Natural killer cell treated with Interleukin-12 subunit alpha and Interleukin-12 subunit beta and Interleukin-15 and Interleukin-18, amount 100 ng/mL, for 72 hours (primary cell): Measurements from ENCODE around the gene HSPD1. TPM values are rescaled to one million over a fixed set of nuclear protein-coding genes. Genes with fewer than 3 reads are reported as not detected.

Source experiments
- ATAC-seq, 2 donors: fragments of 150-1000 bp; cut with Tn5 transposase in 1 of 2; sonication (Bioruptor Pico), chemical (Tn5 transposase) in 1 of 2; 2 replicates each; pipeline ENCODE4 v1.10.0; 2021
- DNase-seq: peaks from one replicate; pipeline ENCODE4 v3.0.0; 2022; ENCODE audit warnings: low spot score
- H3K27ac Mint-ChIP-seq, 2 donors: 1 replicate in 1 of 2; 2 replicates in 1 of 2; pipeline ENCODE4 v1.8.0; 2022; ENCODE audit warnings: mixed read lengths in 2 of 2, mild to moderate bottlenecking in 1 of 2, moderate library complexity in 1 of 2
- H3K27me3 Mint-ChIP-seq, 2 donors: 1 replicate in 1 of 2; 2 replicates in 1 of 2; pipeline ENCODE4 v1.8.0; 2022; ENCODE audit warnings: mixed read lengths in 2 of 2
- H3K36me3 Mint-ChIP-seq: one replicate; pipeline ENCODE4 v1.8.0; 2022; ENCODE audit warnings: mixed read lengths
- H3K4me1 Mint-ChIP-seq, 2 donors: 1 replicate in 1 of 2; 2 replicates in 1 of 2; pipeline ENCODE4 v1.8.0; 2022; ENCODE audit warnings: low read depth in 2 of 2, mixed read lengths in 2 of 2, mild to moderate bottlenecking in 1 of 2
- H3K4me3 Mint-ChIP-seq: one replicate; pipeline ENCODE4 v1.8.0; 2022; ENCODE audit warnings: mixed read lengths
- H3K9me3 Mint-ChIP-seq: 2 replicates; pipeline ENCODE4 v1.8.0; 2022; ENCODE audit warnings: mixed read lengths
- total RNA-seq, 2 donors: library from RNA; stranded (reverse); gene quantifications; one replicate each; pipeline ENCODE4 v1.2.3, GENCODE V29; 2022

HSPD1 gene
- total RNA-seq, 2 donors from 2014 or later = 380 to 655 TPM

DNA sequence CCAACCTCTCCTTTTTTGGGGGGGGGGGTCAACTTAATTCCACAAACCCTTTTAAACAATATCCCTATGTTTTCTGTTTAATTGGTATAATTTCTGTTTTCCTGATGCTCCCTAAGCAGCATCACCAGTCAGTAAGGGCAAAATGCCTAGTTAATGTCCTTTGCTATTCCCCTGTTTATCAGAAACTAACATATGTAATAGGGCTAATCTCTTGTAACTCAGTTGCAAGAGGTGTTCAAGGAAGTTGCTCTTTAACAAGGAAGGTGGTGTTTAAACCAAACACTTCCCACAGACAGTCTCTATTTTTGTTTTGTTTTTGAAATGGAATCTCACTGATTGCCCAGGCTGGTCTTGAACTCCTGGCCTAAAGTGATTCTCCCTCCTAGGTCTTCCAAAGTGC is 52.8 kb downstream of the HSPD1 start:
- Mint-ChIP-seq H3K27ac (no peak overlapping the region), H3K4me3 (no peak overlapping the region), H3K27me3 (peaks cover 0 to 4% of the 10 kb centered on the region in 2 donors), H3K36me3 (no peaks in the 10 kb centered on the region), H3K9me3 (no peaks in the 10 kb centered on the region), H3K4me1 (peaks cover 0 to 7% of the 10 kb centered on the region in 2 donors)
- no peak for DNase-seq
- no peak for ATAC-seq

DNA sequence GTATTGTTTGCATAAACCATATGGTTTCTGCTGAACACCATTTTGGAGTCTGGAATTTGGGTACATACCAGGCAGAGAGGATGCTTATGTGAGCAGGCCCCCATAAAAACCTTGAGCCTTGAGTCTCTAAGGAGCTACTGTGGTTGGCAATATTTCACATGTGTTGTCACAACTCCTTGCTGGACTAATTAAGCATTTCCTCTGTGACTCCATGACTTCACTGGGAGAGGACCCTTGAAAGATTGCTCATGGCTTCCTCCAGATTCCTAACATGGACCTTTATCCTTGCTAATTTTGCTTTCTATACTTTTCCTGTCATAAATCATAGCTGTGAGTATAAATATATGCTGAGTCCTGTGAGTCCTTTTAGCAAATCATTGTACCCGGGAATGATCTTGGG is 53.9 kb downstream of the HSPD1 start:
- Mint-ChIP-seq H3K27ac (no peak overlapping the region), H3K27me3 (peaks cover 0 to 4% of the 10 kb centered on the region in 2 donors), H3K9me3 (no peaks in the 10 kb centered on the region), H3K4me1 (no peaks in the 10 kb centered on the region), H3K4me3 (no peak overlapping the region), H3K36me3 (no peaks in the 10 kb centered on the region)
- ATAC-seq = peak in 1 of 2 donors; percentile 15
- DNase-seq = no peak

DNA sequence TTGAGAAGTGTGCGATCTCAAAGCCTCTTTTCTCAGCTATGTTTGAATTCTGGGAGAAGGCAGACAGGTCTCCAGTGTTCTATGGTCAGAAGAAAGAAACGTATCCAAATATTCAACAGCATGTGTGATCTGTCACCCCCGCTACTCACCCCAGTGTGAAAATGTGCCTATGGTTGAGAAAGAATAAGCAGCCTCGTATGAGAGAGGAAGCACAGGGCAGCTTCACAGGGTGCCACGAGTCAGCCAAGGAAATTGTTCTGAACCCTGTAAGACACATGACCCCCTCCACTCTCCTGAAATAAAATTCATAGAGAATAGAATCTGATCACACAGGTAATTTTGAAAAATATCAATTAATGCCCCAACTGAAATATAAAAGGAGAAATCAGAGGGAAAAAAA is 56.8 kb downstream of the HSPD1 start:
- DNase-seq (no peak), ATAC-seq (no peak)
- no peaks in the 10 kb centered on the region for H3K9me3 Mint-ChIP-seq
- H3K4me3 Mint-ChIP-seq = no peak overlapping the region
- peaks cover 0 to 4% of the 10 kb centered on the region in 2 donors for H3K27me3 Mint-ChIP-seq
- no peaks in the 10 kb centered on the region for H3K4me1 Mint-ChIP-seq
- H3K27ac Mint-ChIP-seq = no peak overlapping the region
- no peaks in the 10 kb centered on the region for H3K36me3 Mint-ChIP-seq

DNA sequence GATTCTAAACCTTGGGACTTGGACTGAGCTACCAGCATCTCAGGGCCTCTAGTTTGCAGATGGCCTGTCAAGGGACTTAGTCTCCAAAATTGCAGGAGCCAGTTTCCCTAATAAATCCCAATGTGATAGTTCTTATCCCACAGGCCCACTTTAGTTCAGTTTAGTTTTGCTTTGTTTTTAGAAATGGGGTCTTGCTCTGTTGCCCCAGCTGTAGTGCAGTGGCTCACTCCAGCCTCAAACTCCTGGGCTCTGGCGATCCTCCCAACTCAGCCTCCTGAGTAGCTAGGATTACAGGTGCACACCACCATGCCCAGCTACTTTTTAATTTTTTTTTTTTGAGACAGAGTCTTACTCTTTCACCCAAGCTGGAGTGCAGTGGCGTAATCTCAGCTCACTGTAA is 62.3 kb downstream of the HSPD1 start:
- no peak overlapping the region for H3K4me3 Mint-ChIP-seq
- no peak for ATAC-seq
- no peak overlapping the region for H3K27ac Mint-ChIP-seq
- H3K4me1 Mint-ChIP-seq = peaks cover 24 to 33% of the 10 kb centered on the region in 2 donors
- no peak for DNase-seq
- H3K9me3 Mint-ChIP-seq = no peaks in the 10 kb centered on the region
- H3K36me3 Mint-ChIP-seq = peaks cover 10% of the 10 kb centered on the region
- no peaks in the 10 kb centered on the region for H3K27me3 Mint-ChIP-seq

Other genes starting within 250 kb of the HSPD1 start
- 100 to 1,000 TPM; 307 to 413 TPM for gene ANKRD44, start 189.1 kb downstream of the HSPD1 start, total RNA-seq
- gene SF3B1, start 64.8 kb downstream of the HSPD1 start, total RNA-seq = 100 to 1,000 TPM; 272 to 287 TPM
- gene COQ10B, start 46.3 kb downstream of the HSPD1 start, total RNA-seq = 10 to 100 TPM; 27.8 to 40.4 TPM
- gene HSPE1, start 539 bp upstream of the HSPD1 start, total RNA-seq = 100 to 1,000 TPM; 140 to 158 TPM
- gene MOB4, start 16.2 kb upstream of the HSPD1 start, total RNA-seq = 10 to 100 TPM; 16.9 to 25.7 TPM
- gene RFTN2, start 175.7 kb upstream of the HSPD1 start, total RNA-seq = not detected
- 10 to 100 TPM; 16.2 to 31.4 TPM for gene MARS2, start 205.5 kb upstream of the HSPD1 start, total RNA-seq